HFF-Myc (cell line): Measurements from ENCODE around the gene CCZ1.
"Not testable (repeated sequence)": the region's sequence is repeated elsewhere in the genome, so short reads cannot be mapped to it uniquely, and the experiment has no call there.

Source experiments
- DNase-seq: peaks from one replicate; pipeline ENCODE4 v3.0.0-alpha.2; 2011; ENCODE audit warnings: low read depth; ENCODE audit errors: extremely low read depth
- H3K4me3 ChIP-seq: replicated peaks from 2 replicates; pipeline ENCODE4 v1.5.1; 2011; ENCODE audit warnings: low read depth, mild to moderate bottlenecking, control low read depth, low read length
- TF ChIP-seq, protein P1 (sequence below): IDR thresholded peaks from 2 replicates; pipeline ENCODE4 v1.5.1; 2012; ENCODE audit warnings: mild to moderate bottlenecking, low read depth, low read length, control low read depth; ENCODE audit errors: missing control alignments

CCZ1 gene

GRCh38 chr7:5898480-5899224 is at the start of gene CCZ1:
CCZ1 (plus strand) TSS chr7:5898733; CDS start chr7:5898800, 67 bp downstream.
- peak within 1 kb of the TSS; percentile 38 for H3K4me3 ChIP-seq
- DNase-seq = peak; percentile 5

DNA sequence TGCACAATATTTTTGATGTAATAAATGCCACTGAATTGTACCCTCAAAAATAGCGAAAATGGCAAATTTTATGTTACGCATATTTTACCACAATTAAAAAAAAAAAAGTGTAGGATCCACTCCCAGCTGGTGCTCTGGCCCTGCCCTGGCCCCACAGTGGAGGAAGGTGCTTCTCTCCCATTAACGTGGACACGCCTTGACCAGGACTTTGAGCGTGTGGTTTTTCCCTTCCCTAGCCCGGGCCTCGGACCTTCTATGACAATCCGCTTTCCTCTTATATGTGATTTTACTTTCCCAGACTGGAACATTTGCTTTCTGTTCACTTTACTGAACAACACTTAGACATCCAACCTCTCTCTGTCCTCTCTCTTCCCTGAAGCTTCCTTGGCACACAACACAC is 47.6 kb upstream of the CCZ1 start:
- H3K4me3 ChIP-seq = no peak overlapping the region
- TF ChIP-seq, protein P1, sequence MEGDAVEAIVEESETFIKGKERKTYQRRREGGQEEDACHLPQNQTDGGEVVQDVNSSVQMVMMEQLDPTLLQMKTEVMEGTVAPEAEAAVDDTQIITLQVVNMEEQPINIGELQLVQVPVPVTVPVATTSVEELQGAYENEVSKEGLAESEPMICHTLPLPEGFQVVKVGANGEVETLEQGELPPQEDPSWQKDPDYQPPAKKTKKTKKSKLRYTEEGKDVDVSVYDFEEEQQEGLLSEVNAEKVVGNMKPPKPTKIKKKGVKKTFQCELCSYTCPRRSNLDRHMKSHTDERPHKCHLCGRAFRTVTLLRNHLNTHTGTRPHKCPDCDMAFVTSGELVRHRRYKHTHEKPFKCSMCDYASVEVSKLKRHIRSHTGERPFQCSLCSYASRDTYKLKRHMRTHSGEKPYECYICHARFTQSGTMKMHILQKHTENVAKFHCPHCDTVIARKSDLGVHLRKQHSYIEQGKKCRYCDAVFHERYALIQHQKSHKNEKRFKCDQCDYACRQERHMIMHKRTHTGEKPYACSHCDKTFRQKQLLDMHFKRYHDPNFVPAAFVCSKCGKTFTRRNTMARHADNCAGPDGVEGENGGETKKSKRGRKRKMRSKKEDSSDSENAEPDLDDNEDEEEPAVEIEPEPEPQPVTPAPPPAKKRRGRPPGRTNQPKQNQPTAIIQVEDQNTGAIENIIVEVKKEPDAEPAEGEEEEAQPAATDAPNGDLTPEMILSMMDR = no peak
- DNase-seq = no peak

DNA sequence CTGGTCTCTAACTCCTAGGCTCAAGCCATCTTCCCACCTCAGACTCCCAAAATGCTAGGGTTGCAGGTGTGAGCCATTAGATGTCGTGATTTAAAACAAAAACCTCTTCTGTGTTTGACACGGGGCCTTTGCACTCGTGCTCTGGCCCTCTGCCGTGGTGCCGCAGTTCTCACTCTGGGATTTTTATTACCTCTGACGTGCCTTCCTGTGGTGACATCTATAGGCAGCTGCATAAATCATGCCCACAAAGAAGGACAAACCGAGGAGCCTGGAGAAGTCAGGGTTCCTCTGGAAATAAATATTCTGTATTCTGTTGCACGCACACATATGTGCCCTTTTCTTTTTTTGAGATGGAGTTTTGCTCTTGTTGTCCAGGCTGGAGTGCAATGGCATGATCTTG is 43.8 kb upstream of the CCZ1 start:
- TF ChIP-seq, protein P1 = no peak
- no peak overlapping the region for H3K4me3 ChIP-seq
- no peak for DNase-seq

DNA sequence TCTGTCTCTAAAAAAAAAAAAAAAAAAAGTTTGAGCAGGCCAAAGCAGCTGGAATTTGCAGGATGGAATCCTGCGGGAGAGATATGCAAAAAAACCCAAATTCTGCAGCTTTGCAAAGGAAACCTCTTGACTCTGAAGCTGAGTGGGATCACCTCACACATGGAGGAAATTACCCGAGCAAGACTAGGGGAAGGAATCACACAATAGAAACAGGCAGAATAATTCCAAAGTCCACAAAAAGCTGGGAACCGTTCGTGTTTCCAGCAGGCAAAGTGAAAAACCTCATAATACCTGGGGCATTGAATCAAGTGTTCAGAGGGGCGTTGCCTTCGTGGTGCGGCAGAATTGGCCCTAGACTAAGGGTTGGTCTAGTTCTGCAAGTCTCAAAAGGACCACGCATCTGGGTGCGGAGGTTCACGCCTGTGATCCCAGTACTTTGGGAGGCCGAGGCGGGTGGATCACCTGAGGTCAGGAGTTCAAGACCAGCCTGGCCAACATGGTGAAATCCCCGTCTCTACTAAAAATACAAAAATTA is 41.4 kb upstream of the CCZ1 start:
- DNase-seq, H3K4me3 ChIP-seq: not testable (repeated sequence)

GRCh38 chr7:5858494-5858893 is 40.0 kb upstream of the CCZ1 start:
- not testable (repeated sequence) for DNase-seq, H3K4me3 ChIP-seq

- not testable (repeated sequence) for DNase-seq, H3K4me3 ChIP-seq
Observed at GRCh38 chr7:5861281-5861680, 37.3 kb upstream of the CCZ1 start.

DNA sequence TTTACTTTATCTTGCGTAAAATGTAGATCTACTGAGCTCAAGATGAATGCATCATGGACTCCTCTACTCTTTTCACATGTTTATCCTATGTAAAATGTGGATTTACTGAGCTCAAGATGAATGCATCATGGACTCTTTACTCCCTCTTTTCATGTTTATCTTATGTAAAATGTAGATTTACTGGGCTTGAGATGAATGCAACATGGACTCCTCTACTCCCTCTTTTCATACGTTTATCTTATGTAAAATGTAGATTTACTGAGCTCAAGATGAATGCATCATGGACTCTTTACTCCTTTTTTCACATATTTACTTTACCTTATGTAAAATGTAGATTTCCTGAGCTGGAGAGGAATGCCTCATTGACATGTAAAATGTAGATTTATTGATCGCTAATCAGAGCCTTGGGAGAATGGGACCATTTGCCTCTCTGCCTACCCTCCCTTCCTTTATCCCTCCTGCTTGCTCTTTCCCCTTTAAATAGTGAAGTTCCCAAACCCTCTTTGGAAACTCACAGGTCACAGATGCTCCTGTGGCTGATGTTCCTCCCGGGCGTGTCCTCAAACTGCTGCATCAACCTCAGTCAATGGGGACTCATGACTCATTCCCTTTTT is 35.7 kb upstream of the CCZ1 start:
- DNase-seq, H3K4me3 ChIP-seq: not testable (repeated sequence)

DNA sequence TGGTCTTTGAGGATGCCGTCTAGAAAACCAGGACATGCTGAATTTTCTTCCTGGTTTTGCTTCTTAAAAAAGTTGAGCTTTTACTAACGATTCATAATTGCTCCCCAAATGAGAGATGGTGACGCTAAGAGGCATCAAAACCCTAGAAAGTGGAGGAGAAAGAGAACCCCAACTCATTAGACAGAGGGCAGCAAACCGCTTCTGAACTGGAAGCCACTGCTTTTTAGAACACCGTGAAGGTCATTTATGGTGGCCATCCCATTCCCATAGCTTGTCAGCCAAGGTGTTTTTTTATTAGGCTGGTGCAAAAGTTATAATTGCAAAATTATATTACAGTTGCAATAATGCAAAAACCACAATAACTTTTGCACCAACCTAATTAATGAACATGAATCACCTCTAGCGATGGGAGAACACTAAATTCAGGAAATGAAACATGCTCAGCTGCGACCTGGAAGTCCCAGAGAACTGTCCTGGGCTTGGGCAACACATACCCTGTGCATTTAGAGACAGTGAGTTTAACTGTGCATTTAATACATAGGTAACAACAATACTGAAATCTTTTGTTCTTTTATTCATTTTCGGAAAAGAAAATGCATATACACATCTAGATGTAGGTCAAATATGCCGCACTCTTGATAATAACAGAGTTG is 33.1 kb upstream of the CCZ1 start:
- not testable (repeated sequence) for H3K4me3 ChIP-seq, DNase-seq

DNA sequence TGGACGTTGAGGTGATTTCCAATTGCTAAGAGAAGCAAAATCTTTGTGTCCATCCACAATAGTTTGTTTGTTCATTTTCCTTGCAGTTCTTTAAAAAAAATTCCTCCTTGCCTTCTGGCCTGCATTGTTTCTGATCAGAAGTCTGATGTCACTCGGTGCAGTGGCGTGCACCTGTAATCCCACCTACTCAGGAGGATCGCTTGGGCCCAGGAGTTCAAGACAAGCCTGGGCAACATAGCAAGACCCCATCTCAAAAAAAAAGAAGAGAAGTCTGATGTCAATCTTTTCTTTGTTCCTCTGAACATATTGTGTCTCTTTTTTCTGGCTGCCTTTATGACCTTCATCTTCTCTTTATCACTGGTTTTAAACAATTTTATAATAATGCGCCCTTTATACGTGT is 31.5 kb upstream of the CCZ1 start:
- no peak overlapping the region for H3K4me3 ChIP-seq
- DNase-seq = no peak
- TF ChIP-seq, protein P1 = no peak

DNA sequence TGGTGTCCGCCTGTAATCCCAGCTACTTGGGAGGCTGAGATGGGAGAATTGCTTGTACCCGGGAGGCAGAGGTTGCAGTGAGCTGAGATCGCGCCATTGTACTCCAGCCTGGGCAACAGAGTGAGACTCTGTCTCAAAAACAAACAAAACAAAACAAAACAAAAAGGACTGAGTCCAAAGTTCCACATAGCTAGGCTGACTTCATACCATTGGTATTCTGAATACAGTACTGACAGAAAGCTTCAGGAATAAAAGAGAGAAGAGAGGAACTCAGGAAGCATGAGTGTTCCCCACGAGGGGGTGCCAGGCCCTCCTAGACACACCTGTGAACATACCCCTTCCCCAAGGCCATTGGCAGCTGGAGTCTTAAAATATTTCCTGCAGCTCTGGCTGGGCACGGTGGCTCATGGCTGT is 29.6 kb upstream of the CCZ1 start:
- not testable (repeated sequence) for H3K4me3 ChIP-seq, DNase-seq
